Measurements from ENCODE around the gene CLPTM1L. TPM values are rescaled to one million over a fixed set of nuclear protein-coding genes. Genes with fewer than 3 reads are reported as not detected.

Gene CLPTM1L
- total and polyA plus RNA-seq, 10 donors: 39.7 to 118 (median 94.9) TPM

- Histone ChIP-seq H3K36me3 (no peaks in the 10 kb centered on the region), H3K4me1 (no peaks in the 10 kb centered on the region), H3K9me3 (no peaks in the 10 kb centered on the region), H3K4me3 (no peak overlapping the region), H3K27me3 (replicated peaks in 1 of 7) (peaks cover 0 to 86% (median 40%) of the 10 kb centered on the region in 7 donors), H3K27ac (no peak overlapping the region)
- intact Hi-C loops (cut with DNase I; ENCODE audit: low total_unique reads): no loop called here
- TF ChIP-seq POLR2AphosphoS5 (IDR thresholded peaks at IDR 0.05) (no peak), CTCF (IDR thresholded peaks at IDR 0.05 in 8 of 11, conservative IDR thresholded peaks at IDR 0.05 in 3 of 11) (no peak), POLR2A (IDR thresholded peaks at IDR 0.05) (no peak)
- WGBS, 5 donors: 83 to 89% (median 88%) methylated on average over 11 of the region's 11 CpGs
- DNase-seq: peak; percentile 39
Observed at GRCh38 chr5:1359713-1360112, 14.8 kb upstream of the CLPTM1L start.

- H3K36me3 ChIP-seq: no peaks in the 10 kb centered on the region
- WGBS, 5 donors: 58 to 76% (median 74%) methylated on average over 18 to 31 of the region's 31 CpGs
- TF ChIP-seq POLR2AphosphoS5 (IDR thresholded peaks at IDR 0.05) (no peak), POLR2A (IDR thresholded peaks at IDR 0.05) (no peak), CTCF (IDR thresholded peaks at IDR 0.05 in 8 of 11, conservative IDR thresholded peaks at IDR 0.05 in 3 of 11) (no peak)
- H3K27ac ChIP-seq: no peak overlapping the region
- intact Hi-C loops (cut with DNase I; ENCODE audit: low total_unique reads): no loop called here
- H3K9me3 ChIP-seq: no peaks in the 10 kb centered on the region
- H3K4me3 ChIP-seq: no peak overlapping the region
- H3K4me1 ChIP-seq: no peaks in the 10 kb centered on the region
- DNase-seq: peak; percentile 69
- H3K27me3 ChIP-seq (replicated peaks in 1 of 7): peaks cover 0 to 80% (median 36%) of the 10 kb centered on the region in 7 donors
Observed at GRCh38 chr5:1359031-1359645, 14.2 kb upstream of the CLPTM1L start.

- Histone ChIP-seq H3K4me3 (no peak overlapping the region), H3K27ac (no peak overlapping the region), H3K9me3 (no peaks in the 10 kb centered on the region), H3K36me3 (no peaks in the 10 kb centered on the region), H3K27me3 (replicated peaks in 1 of 7) (peaks cover 0 to 76% (median 31%) of the 10 kb centered on the region in 7 donors), H3K4me1 (no peaks in the 10 kb centered on the region)
- WGBS, 5 donors: 57 to 83% (median 67%) methylated on average over 2 to 10 of the region's 10 CpGs
- DNase-seq: peak; percentile 72
- intact Hi-C loops (cut with DNase I; ENCODE audit: low total_unique reads): no loop called here
- no peak for TF ChIP-seq POLR2AphosphoS5 (IDR thresholded peaks at IDR 0.05)
- TF ChIP-seq CTCF (IDR thresholded peaks at IDR 0.05 in 8 of 11, conservative IDR thresholded peaks at IDR 0.05 in 3 of 11): no peak
- TF ChIP-seq POLR2A (IDR thresholded peaks at IDR 0.05): no peak
Observed at GRCh38 chr5:1358726-1359025, 13.8 kb upstream of the CLPTM1L start.

GRCh38 chr5:1357946-1358725 is 13.2 kb upstream of the CLPTM1L start:
- no peak for TF ChIP-seq CTCF (IDR thresholded peaks at IDR 0.05 in 8 of 11, conservative IDR thresholded peaks at IDR 0.05 in 3 of 11)
- TF ChIP-seq POLR2AphosphoS5 (IDR thresholded peaks at IDR 0.05): no peak
- TF ChIP-seq POLR2A (IDR thresholded peaks at IDR 0.05): no peak
- H3K4me3 ChIP-seq: no peak overlapping the region
- no peaks in the 10 kb centered on the region for H3K9me3 ChIP-seq
- H3K27me3 ChIP-seq (replicated peaks in 1 of 7): peaks cover 0 to 70% (median 25%) of the 10 kb centered on the region in 7 donors
- intact Hi-C loops (cut with DNase I; ENCODE audit: low total_unique reads): no loop called here
- 84 to 95% (median 87%) methylated on average over 21 to 25 of the region's 25 CpGs for WGBS, 5 donors
- DNase-seq: peak; percentile 66
- no peak overlapping the region for H3K27ac ChIP-seq
- H3K36me3 ChIP-seq: no peaks in the 10 kb centered on the region
- H3K4me1 ChIP-seq: no peaks in the 10 kb centered on the region
